ENCODE results near the gene PDE12.

PDE12 gene, protein sequence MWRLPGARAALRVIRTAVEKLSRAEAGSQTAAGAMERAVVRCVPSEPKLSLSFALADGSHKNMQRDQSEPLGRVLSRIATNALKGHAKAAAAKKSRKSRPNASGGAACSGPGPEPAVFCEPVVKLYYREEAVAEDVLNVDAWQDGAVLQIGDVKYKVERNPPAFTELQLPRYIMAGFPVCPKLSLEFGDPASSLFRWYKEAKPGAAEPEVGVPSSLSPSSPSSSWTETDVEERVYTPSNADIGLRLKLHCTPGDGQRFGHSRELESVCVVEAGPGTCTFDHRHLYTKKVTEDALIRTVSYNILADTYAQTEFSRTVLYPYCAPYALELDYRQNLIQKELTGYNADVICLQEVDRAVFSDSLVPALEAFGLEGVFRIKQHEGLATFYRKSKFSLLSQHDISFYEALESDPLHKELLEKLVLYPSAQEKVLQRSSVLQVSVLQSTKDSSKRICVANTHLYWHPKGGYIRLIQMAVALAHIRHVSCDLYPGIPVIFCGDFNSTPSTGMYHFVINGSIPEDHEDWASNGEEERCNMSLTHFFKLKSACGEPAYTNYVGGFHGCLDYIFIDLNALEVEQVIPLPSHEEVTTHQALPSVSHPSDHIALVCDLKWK
- total RNA-seq = 111 reads per million, percentile 84 among the genes with 10 or more reads in this experiment

DNA sequence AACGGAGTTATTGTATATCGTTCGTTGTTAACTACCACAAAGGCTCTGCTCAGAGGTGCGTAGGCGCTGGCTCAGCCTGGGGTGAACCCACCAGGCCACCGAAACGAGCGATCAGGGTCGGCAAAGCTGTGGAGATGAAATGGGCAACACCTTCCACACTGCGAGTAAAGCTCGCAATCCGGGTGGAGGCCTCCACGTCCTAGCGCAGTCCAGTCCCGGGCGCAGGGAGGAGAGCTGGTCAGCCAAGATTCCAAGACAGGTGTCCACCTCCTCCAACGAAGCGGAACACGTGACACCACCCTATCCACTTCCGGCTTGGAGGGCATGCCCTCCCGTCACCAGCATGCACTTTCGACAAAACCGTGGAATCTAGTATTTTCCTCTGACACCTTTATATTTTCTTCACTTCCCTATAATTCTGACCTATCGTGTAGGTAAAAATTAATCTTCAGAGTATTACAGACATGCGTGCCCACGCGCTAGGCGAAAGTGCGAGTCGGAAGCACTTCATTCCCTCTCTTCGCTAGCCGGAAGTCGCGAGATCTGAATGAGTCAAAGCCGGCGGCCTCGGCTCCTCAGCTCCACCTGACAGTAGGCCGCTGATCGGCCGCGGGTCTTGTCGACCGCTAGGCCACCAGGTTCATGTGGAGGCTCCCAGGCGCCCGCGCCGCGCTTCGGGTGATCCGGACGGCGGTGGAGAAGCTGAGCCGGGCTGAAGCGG, at the start of gene PDE12:
Gene PDE12 (plus strand): TSS at position 537 of the 721 bp plus-strand sequence. CDS start 106 bp downstream, at position 643.
- peak; percentile 74 for DNase-seq

DNA sequence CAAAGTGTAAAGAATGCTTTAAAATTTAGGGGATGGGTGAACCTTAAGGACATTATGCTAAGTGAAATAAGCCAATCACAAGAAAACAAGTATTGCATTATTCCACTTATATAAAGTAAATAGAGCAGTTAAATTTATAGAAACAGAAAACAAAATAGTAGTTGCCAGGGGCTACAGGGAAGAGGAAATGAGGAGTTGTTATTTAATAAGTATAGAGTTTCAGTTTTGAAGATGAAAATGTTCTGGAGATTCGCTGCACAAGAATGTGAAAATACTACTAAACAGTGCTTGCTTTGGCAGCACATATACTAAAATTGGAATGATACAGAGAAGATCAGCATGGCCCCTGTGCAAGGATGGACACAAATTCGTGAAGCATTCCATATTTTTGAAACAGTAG, 43.9 kb upstream of the PDE12 start:
- no peak for DNase-seq

DNA sequence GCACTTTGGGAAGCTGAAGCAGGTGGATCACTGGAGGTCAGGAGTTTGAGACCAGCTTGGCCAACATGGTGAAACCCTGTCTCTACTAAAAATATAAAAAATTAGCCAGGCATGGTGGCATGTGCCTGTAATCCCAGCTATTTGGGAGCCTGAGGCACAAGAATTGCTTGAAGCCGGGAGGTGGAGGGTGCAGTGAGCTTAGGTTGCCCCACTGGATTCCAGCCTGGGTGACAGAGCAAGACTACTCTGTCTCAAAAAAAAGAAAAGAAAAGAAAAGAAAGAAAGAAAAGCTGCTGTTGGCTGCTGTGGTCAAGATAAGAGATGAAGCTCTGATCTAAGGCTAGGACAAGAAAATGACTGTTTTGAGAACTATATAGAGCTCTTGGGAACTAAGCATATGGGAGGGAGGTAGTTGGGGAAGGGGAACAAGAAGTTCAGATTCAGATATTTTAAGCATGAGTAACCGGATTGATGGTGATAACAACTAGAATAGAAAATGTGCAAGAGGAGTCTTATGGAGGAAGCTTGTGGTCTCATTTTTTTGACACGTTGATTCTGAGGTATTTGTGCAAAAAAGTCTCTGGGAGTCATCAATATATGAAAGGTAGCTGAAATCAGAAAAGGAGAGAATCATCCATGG, 37.7 kb upstream of the PDE12 start:
- DNase-seq = no peak

DNA sequence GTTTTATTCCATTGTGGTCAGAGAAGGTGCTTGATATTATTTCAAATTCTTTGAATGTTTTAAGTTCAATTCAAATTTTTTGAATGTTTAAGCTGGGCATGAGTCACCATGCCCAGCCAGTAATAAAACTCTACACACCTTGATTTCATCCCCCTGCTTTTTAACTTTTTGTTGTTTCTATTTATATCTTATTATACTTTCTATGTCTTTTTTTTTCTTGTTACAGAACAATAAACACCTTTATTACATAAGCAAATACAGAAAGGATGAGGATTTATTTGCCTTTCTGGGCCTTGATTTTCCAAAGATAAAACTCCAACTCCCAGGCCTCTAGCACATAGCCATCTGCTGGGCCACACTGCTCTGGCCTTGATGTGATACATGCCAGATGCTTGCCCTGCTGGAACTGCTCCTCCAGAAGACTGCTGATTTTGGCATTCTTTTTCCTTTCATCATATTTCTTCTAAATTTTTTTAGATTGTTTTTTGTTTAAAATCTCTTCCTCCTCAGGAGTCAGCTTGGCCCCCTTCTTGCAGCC, 25.9 kb upstream of the PDE12 start:
- no peak for DNase-seq

DNA sequence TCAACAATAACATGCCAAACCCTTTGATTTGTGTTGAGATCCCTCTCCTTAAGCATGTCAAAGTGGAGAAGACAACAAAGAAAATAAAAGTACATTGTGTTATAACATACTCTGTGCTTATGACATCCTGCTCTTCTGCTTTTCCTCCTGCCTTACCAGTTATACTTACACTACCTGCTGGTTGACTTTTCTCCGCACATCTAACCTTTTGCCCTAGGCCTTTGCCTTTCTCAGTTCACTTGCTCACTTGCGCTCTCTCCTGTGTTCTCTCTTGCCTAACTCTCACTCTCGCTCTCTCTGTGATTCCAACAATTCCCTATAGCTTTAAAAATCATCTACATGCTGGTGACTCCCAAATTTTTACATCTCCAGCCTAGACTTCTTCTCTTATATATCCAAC, 17.6 kb upstream of the PDE12 start:
- no peak for DNase-seq

DNA sequence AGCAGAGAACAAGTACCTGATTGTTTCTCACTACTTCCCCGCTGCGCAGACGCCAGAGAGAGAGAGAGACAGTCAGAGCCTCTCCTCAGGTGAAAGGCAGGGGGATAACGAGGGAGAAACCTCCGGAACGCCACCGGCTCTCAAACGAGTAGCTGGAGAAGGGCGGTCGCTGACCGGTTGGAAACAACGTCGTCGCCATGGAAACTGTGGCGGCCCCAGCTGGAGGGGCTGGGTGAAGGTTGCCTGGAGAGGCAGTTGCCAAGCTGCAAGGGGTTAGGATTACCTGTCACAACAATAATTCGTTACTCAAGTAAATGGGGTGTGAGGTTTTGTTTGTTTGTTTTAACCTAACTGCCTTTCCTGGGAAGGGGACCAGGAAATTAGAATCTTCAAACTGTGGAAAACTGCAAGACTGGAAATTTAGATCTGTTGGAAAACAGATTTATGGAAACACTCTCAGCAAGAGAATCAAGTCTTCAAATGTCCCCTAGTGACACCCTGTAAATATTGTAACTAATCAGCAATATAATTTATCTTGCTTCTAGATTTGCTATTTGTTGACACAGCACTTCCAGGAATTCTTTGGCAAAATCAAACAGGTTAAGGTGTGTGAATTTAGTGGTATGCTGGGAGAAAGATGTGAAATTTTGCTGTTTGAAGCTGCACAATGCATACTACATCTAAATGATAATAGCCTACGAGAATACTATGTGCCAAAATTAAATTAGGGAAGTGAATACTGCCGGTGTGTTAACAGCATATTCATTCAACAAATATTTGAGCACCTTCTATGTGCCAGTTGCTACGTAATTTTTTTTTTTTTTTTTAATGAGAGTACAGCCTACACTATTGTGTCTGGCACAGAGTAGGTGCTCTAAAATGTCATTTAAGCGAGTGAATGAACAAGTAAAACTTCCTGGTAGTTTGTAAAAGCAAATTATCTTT, 11.6 kb upstream of the PDE12 start, which contains the start of gene DNAH12:
Gene DNAH12 (minus strand): TSS at position 164 of the 945 bp plus-strand sequence. CDS start 1,474 bp downstream, outside the sequence.
- no peak for DNase-seq

DNA sequence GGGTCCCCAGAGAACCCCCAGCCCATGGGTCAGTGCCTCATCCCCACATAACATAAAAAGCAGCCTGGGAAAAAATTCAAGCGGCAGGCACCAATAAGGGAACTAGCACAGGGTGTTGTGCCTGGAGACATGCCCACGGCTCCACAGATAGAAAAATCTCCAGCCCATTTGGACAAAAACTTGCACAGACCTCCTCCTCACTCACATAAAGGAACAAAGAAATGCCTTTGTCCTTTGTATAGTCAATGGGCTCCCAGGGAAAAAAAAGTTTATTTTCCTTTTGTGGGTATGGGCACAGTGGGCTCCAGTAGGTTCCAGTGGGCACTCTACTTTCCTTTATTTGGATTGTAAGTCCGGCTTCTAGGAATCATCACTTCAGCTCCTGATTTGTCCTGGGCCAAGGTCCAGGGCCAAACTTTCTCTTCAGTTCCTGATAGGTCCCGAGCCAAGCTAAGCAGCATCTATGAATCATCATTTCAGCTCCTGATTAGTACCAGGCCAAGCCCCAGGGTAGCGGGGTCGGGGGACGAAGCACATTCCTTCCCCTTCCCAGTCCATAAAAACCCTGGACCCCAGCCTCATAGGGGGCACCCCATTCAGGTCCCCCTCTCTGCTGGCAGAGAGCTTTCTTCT, 10.3 kb upstream of the PDE12 start:
- no peak for DNase-seq

DNA sequence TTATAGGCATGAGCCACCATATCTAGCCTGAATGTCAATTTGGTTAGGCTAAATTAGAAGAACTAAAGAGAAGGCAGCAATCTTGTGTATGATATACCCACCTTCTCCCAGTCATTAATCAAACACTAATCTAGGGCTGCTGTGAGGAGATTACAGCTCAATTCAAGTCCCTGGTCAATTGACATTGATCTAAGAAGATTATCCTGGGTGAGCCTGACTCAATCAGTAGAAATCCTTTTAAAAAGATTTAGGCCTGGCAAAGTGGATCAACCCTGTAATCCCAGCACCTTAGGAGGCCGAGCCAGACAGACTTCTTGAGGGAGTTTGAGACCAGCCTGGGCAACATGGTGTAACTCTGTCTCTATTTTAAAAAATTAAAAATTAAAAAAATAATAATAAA, 9.5 kb upstream of the PDE12 start:
- no peak for DNase-seq

DNA sequence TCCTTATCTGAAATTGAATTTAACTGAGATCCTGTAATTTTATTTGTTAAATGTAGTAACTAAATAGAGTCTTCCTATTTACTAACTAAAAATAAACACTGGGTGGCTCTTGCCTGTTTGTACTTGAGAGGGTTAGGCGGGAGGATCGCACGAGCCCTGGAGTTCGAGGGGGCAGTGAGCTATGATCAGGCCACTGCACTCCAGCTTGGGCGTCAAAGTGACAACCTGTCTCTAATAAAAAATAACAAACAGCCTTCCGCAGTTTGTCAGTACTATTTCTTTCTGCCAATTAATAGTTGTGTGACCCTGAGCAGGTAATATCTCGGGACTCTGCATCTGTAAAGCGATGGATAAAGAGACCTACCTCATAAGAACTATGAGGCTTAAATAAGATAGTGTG, 768 bp upstream of the PDE12 start:
- DNase-seq = no peak

DNA sequence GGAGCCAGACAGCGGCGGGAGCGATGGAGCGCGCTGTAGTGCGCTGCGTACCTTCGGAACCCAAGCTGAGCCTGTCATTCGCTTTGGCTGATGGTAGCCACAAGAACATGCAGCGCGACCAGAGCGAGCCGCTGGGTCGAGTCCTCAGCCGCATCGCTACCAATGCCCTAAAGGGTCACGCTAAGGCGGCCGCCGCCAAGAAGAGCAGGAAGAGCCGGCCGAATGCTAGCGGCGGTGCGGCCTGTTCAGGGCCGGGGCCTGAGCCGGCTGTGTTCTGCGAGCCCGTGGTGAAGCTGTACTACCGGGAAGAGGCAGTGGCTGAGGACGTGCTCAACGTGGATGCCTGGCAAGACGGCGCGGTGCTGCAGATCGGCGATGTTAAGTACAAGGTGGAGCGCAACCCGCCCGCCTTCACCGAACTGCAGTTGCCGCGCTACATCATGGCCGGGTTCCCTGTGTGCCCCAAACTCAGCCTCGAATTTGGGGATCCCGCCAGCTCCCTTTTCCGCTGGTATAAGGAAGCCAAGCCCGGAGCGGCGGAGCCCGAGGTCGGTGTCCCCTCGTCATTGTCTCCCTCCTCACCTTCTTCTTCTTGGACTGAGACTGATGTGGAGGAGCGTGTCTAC, 498 bp downstream of the PDE12 start:
- DNase-seq = peak; percentile 24

DNA sequence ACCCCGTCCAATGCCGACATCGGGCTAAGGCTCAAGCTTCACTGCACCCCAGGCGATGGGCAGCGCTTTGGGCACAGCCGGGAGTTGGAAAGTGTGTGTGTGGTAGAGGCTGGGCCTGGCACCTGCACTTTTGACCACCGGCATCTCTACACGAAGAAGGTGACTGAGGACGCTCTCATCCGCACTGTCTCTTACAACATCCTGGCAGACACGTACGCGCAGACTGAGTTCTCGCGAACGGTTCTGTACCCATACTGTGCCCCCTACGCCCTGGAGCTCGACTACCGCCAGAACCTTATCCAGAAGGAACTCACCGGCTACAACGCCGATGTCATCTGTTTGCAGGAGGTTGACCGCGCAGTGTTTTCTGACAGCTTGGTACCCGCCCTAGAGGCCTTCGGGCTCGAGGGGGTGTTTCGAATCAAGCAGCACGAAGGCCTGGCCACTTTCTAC, 1.0 kb downstream of the PDE12 start:
- DNase-seq = peak; percentile 16

DNA sequence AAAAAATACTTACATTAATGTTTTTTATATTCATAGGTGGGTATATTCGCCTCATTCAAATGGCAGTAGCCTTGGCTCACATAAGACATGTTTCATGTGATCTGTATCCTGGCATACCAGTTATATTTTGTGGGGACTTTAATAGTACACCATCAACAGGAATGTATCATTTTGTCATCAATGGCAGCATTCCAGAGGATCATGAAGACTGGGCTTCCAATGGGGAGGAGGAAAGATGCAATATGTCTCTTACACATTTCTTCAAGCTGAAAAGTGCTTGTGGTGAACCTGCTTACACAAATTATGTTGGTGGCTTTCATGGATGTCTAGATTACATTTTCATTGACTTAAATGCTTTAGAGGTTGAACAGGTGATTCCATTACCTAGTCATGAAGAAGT, 3.5 kb downstream of the PDE12 start:
- DNase-seq = no peak

DNA sequence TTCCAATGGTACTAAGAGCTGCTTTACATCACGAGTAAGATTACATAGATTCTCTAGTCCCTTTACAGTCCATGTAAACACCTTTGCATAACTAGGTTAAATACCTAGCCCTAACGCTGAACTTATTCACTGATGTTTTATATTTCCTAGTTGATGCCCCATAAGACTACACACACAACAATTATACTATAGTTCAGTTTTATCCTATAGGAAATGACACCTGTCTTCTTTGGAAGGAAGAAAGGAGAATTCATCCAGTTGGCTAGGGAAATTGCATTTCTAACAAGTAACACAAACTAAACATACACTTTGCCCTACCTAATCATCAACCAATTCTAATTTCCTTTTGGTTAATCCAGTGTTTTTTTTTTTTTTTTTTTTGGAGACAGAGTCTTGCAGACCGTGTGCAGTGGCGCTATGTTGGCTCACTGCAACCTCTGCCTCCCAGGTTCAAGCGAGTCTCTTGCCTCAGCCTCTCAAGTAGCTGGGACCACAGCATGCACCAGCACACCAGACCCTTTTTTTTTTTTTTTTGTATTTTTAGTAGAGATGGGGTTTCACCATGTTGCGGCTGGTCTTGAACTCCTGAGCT, 13.9 kb downstream of the PDE12 start:
- DNase-seq = no peak

DNA sequence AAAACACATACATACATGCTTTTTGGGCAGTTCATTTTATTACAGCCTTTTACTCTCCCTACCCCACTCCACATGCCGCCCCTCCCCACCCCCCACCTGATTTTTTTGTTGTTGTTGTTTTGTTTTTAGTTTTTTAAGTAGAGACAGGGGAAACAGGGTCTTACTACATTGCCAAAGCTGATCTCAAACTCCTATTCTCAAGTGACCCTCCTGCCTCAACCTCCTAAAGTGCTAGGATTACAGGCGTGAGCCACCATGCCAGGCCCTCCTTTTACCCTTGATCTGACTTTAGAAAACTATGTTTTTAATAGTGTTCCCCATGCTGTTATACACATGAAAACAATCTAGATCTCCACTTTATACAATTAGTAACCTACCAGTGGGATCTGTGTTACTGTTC, 14.8 kb downstream of the PDE12 start:
- DNase-seq = no peak

DNA sequence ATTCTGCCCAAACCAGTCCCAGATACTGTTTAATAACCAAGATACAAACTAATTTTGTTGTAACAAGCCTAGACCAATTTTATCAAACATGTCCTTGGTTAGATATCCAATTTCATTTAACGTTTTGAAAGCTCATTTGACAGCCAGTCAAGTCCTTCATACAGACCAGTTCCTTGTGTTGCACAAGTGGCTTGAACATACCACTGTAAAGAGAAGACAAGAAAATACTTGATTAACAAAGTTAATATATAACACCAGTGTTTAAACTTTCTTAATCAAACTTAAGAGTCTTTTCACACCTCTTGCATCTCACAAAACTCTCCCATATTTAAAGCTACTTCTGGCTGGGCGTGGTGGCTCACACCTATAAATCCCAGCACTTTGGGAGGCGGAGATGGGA, 16.0 kb downstream of the PDE12 start:
- no peak for DNase-seq

DNA sequence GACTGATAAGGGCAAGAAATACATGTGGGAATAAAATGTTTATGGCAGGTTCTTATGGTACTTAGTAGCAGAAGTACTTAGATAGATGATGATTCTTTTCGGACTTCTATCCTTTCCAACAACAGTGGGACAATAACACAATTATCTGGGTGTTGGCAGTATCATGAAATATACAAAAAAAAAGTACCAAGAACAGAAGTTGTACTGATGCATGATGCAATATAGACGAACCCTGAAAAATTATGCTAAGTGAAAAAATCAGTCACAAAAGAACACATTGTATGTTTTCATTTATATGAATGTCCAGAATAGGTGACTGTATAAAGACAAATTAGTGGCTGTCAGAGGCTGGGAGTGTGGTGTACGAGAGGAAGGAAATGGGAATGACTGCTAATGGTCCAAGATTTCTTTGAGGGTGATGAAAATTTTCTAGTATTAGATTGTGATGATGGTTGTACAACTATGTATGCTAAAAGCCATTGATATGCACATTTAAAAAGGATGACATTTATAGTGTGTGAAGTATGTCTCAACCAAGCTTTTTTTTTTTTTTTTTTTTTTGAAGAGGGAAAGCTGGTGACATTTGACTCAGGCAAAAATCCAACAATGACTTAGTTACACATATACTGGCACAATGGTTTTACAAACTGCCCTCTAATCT, 20.0 kb downstream of the PDE12 start:
- DNase-seq = no peak

DNA sequence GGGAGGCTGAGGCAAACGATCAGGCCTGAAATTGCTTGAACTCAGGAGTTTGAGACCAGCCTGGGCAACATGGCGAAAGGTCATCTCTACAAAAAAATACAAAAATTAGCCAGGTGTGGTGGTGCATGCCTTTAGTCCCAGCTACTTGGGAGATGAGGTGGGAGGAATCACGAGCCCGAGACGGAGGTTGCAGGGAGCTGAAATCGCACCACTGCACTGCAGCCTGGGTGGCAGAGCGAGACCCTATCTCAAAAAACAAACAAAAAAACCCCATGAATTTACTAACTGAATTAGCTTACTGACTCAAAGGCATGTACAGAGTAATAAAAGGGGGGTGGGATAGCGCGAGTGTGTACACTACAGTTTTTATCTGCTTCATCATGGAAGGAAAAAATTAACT, 21.7 kb downstream of the PDE12 start:
- DNase-seq = no peak

DNA sequence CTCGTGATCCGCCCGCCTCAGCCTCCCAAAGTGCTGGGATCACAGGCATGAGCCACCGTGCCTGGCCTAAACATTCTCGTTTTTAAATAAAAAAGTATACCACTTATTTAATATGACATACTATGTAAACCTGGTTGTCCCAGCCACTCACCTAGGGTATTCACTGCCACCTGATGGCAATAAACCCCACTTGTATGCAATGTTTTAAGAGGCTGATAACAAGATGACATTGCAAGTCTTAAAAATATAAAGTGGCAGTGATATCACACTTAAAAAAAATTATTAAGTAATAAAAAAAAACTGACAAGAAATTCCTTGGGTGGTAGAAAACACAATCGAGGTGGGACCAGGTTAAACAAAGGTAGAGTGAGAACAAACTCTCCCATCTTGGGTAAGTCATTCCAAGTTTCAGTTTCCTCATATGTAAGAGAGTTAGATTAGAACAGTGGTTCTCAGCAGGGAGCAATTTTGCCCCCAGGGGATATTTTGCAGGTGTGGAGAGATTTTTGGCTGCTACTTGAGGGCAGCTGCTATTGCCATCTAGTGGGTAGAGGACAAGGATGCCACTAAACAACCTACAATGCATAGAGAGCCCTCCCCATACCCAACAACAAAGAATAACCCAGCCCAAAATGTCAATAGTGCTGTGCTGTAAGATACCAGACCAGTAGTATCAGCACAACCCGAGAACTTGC, 26.5 kb downstream of the PDE12 start:
- DNase-seq = no peak

DNA sequence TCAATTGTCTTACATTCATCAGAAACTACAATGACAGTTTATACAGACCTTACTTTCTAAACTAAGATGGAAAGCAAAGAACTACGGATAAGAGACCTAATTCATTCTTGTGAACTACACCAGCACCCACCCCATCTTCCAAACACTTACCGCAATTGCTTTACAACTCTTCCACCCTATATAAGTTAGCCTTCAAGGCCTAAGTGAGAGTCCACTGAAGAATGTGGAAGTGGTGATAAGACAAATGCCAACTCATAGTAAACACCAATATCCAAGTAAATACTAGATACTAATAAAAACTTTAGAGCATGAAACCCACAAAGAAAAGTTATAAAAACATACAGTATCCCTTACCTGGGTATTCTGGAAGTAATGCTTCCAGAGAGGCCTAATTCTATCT, 27.5 kb downstream of the PDE12 start:
- DNase-seq = no peak
